ENCODE data around the gene PRRC2C. TPM values are rescaled to one million over a fixed set of nuclear protein-coding genes. Genes with fewer than 3 reads are reported as not detected.
"Not testable (repeated sequence)": the region's sequence is repeated elsewhere in the genome, so short reads cannot be mapped to it uniquely, and the experiment has no call there.

The PRRC2C gene
- total RNA-seq, 1 donor from 2014 or later: 30.8 TPM

GRCh38 chr1:171583591-171584201 is 98.4 kb downstream of the PRRC2C start:
- no peak for DNase-seq (ENCODE audit: low spot score)

- no peak for DNase-seq (ENCODE audit: low spot score)
Measured at GRCh38 chr1:171585715-171586114, 100.4 kb downstream of the PRRC2C start.

- no peak for DNase-seq (ENCODE audit: low spot score)
Measured at GRCh38 chr1:171588230-171588629, 102.9 kb downstream of the PRRC2C start.

GRCh38 chr1:171590022-171590421 is 104.7 kb downstream of the PRRC2C start:
- peak; percentile 2 for DNase-seq (ENCODE audit: low spot score)

- DNase-seq (ENCODE audit: low spot score): no peak
Measured at GRCh38 chr1:171595324-171595723, 110.0 kb downstream of the PRRC2C start.

GRCh38 chr1:171596119-171596518 is 110.8 kb downstream of the PRRC2C start:
- no peak for DNase-seq (ENCODE audit: low spot score)

GRCh38 chr1:171596705-171597104 is 111.4 kb downstream of the PRRC2C start:
- no peak for DNase-seq (ENCODE audit: low spot score)

GRCh38 chr1:171597203-171597602 is 111.9 kb downstream of the PRRC2C start:
- DNase-seq (ENCODE audit: low spot score): no peak

- not testable (repeated sequence) for DNase-seq (ENCODE audit: low spot score)
Measured at GRCh38 chr1:171600310-171600709, 115.0 kb downstream of the PRRC2C start.

- no peak for DNase-seq (ENCODE audit: low spot score)
Measured at GRCh38 chr1:171600862-171601261, 115.5 kb downstream of the PRRC2C start.

GRCh38 chr1:171603042-171603441 is 117.7 kb downstream of the PRRC2C start:
- not testable (repeated sequence) for DNase-seq (ENCODE audit: low spot score)

GRCh38 chr1:171606402-171606941 is 121.1 kb downstream of the PRRC2C start:
- DNase-seq (ENCODE audit: low spot score): peak; percentile 28

GRCh38 chr1:171610385-171610784 is 125.1 kb downstream of the PRRC2C start:
- no peak for DNase-seq (ENCODE audit: low spot score)

- no peak for DNase-seq (ENCODE audit: low spot score)
Measured at GRCh38 chr1:171611306-171611705, 126.0 kb downstream of the PRRC2C start.

- no peak for DNase-seq (ENCODE audit: low spot score)
Measured at GRCh38 chr1:171613282-171613681, 128.0 kb downstream of the PRRC2C start.

- DNase-seq (ENCODE audit: low spot score): not testable (repeated sequence)
Measured at GRCh38 chr1:171615122-171615906, 130.0 kb downstream of the PRRC2C start.

GRCh38 chr1:171616586-171616985 is 131.3 kb downstream of the PRRC2C start:
- no peak for DNase-seq (ENCODE audit: low spot score)

- DNase-seq (ENCODE audit: low spot score): no peak
Measured at GRCh38 chr1:171622152-171622462, 136.8 kb downstream of the PRRC2C start, which contains the start of gene MYOCOS. Gene MYOCOS (plus strand): TSS chr1:171622243. CDS start chr1:171623884, 1,641 bp downstream.

GRCh38 chr1:171623651-171624331 is 138.5 kb downstream of the PRRC2C start:
- no peak for DNase-seq (ENCODE audit: low spot score)

GRCh38 chr1:171625225-171625624 is 139.9 kb downstream of the PRRC2C start:
- no peak for DNase-seq (ENCODE audit: low spot score)

- DNase-seq (ENCODE audit: low spot score): no peak
Measured at GRCh38 chr1:171627020-171627419, 141.7 kb downstream of the PRRC2C start.

GRCh38 chr1:171628225-171628624 is 142.9 kb downstream of the PRRC2C start:
- DNase-seq (ENCODE audit: low spot score): no peak

Measured in umbilical cord (tissue), 2 donors.